SU-DHL-6 (cell line): ENCODE results near the gene KCNQ4.

Experiments used
- CTCF ChIP-seq: fragments of 200-600 bp; sonication (generic); IDR thresholded peaks from one replicate; pipeline ENCODE4 v1.5.1; 2017; ENCODE audit warnings: antibody characterized with exemption, mild to moderate bottlenecking, low read length, moderate library complexity; ENCODE audit not compliant: insufficient read depth, poor library complexity, severe bottlenecking
- EZH2phosphoT487 ChIP-seq: fragments of 200-600 bp; sonication (generic), shearing (Covaris generic); conservative IDR thresholded peaks from 2 replicates; pipeline ENCODE4 v1.6.1; 2018; ENCODE audit warnings: mild to moderate bottlenecking, antibody characterized with exemption, low read length, moderate library complexity, mixed read lengths

GRCh38 chr1:40734882-40735628 lies 48.5 kb upstream of the KCNQ4 start:
- TF ChIP-seq CTCF (no peak), EZH2phosphoT487 (no peak)
